NCI-H1092 (cell line): ENCODE results near the gene CTDP1.
"Not testable (repeated sequence)": the region's sequence is repeated elsewhere in the genome, so short reads cannot be mapped to it uniquely, and the experiment has no call there.

Source experiments
- DNase-seq: peaks from one replicate; lab custom pipeline; 2025; lab: John Stamatoyannopoulos, UW

The CTDP1 gene

GRCh38 chr18:79698668-79699335 is 19.2 kb downstream of the CTDP1 start:
- no peak for DNase-seq

DNA sequence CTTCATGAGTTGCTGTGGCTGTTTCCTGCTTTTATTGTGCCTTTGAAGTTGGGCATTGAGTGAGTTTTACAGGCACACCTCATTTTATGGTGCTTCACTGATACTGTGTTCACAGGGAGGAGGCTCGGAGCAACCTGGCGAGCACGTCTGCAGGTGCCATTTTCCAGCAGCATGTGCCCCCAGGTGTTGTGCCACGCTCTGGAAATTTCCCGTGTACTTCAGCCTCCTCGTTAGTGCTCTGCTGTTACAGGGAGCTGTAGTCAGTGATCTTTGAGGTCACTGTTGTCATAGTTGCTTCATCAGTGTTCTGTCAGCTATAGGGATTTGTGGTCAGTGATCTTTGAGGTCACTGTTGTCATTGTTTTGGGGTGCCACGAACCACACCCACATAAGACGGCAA is 20.1 kb downstream of the CTDP1 start:
- DNase-seq: no peak

- DNase-seq: no peak
These were observed 23.3 kb downstream of the CTDP1 start for GRCh38 chr18:79702906-79703305.

GRCh38 chr18:79704631-79705030 is 25.0 kb downstream of the CTDP1 start:
- no peak for DNase-seq

GRCh38 chr18:79705272-79705671 is 25.7 kb downstream of the CTDP1 start:
- DNase-seq: no peak

DNA sequence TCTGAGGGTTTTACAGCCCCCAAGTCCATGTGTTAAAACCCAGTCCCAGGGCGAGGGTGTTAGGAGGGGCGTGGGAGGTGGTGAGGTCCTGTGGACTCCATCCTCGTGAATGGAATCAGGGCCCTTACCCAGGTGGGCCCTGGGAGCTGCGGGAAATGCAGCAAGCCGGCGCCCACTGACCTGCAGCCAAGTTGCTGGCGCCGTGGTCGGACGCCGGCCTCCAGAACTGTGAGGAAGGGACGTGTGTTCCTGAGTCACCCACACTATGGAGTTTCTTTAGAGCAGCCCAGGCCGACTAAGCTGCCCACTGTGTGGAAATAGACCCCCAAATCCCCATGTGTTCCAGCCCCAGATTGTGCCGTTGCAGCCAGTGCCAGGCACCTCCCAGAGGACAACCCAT is 26.4 kb downstream of the CTDP1 start:
- DNase-seq: no peak

- DNase-seq: no peak
These were observed 27.1 kb downstream of the CTDP1 start for GRCh38 chr18:79706658-79707057.

GRCh38 chr18:79707239-79707638 is 27.6 kb downstream of the CTDP1 start:
- DNase-seq: no peak

GRCh38 chr18:79707671-79708070 is 28.1 kb downstream of the CTDP1 start:
- DNase-seq: no peak

DNA sequence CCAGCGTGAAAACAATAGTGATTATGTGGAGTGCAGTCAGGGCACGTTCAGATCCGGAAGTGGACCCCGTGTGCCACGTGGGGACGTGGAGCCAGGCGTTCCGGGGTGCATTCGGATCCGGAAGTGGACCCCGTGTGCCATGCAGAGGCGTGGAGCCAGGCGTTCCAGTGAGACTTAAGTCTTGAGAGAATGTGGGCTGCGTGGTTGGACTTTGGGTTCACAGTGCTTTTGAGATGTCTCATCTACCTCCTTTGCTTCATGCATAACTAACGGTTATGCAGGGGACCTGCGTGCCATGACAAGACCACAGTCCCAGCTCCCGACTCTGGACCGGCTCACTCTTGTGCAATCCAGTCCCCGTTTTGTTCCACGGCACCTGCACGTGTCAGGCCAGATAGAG is 28.8 kb downstream of the CTDP1 start:
- DNase-seq: no peak

GRCh38 chr18:79712206-79712857 is 32.7 kb downstream of the CTDP1 start:
- DNase-seq: no peak

- DNase-seq: no peak
These were observed 33.7 kb downstream of the CTDP1 start for GRCh38 chr18:79713341-79713740.

GRCh38 chr18:79714531-79715240 is 35.1 kb downstream of the CTDP1 start:
- no peak for DNase-seq

DNA sequence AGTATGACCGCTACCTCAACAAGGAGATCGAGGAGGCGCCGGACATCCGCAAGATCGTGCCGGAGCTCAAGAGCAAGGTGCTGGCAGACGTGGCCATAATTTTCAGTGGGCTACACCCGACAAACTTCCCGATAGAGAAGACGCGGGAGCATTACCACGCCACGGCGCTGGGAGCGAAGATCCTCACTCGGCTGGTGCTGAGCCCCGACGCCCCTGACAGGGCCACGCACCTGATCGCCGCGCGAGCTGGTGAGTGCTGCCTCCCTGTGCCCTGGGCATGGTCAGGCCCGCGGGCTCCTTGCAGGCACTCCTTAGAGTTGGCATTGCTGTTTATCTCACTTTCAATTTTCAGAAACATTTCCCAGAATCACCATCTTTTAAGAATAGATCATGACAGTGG is 35.7 kb downstream of the CTDP1 start:
- DNase-seq: no peak

- no peak for DNase-seq
These were observed 37.5 kb downstream of the CTDP1 start for GRCh38 chr18:79717059-79717458.

DNA sequence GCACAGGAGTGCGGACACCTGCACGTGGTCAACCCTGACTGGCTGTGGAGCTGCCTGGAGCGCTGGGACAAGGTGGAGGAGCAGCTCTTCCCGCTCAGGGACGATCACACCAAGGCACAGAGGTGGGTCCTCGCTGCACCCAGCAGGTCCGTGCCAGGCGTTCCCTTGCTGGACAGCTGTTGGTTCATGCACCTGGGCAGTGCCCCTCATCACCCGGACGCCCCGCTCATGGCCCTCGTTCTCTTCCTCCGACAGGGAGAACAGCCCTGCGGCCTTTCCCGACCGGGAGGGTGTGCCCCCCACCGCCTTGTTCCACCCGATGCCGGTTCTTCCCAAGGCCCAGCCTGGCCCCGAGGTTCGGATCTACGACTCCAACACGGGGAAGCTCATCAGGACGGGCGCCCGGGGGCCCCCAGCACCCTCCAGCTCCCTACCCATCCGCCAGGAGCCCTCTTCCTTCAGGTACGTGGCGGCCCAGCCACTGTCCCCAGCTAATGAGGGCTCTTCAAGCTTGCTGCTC is 38.0 kb downstream of the CTDP1 start:
- no peak for DNase-seq

DNA sequence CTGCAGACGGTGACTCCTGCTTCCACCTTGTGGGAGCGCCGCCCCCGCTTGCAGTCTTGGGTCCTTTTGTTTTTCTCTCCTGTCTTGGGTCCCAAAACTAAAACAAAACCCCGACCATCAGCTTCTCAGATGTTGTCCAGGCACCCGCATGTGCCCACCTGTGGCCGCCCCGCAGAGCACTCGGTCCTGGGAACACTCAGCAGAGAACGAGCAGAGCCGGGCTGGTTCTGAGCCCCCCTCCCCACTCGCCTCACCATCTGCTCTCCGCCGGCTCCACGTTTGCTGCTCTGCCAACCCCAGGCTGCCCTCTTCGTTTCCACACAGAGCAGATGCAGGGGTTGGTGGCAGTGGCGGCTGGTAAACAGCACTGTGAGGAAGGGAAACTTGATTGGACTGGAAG is 38.5 kb downstream of the CTDP1 start:
- DNase-seq: no peak

DNA sequence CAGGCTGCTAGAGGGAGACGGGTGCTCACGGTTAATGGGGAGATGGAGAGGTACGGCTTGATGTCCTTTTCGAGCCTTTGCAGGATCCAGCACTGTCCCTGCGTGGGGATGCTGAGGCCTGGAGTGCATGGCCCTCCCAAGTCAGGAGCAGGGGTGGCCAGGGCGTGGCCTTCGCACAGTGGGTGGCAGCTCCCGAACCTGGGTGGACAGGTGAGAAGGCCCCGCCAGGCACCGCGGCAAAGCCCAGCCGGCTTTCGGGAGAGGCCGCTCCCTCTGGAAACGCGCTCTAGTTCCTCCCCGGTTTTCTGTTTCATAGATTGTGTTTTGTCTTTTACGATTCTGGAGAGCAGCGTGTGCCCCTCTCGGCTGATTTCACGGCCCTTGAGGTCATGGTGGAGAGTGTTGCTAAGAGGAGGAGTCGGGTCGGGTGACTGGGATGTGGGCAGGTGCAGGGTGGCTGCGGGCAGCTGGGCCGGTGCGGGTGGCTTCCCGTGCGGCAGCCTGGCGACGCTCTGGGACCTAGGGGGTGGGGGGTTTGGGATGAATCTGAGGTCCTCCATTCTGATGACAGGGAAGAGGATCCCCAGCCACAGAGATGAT is 39.4 kb downstream of the CTDP1 start:
- DNase-seq: no peak

GRCh38 chr18:79719478-79720358 is 40.1 kb downstream of the CTDP1 start:
- DNase-seq: not testable (repeated sequence)

- no peak for DNase-seq
These were observed 40.7 kb downstream of the CTDP1 start for GRCh38 chr18:79720359-79720733.

DNA sequence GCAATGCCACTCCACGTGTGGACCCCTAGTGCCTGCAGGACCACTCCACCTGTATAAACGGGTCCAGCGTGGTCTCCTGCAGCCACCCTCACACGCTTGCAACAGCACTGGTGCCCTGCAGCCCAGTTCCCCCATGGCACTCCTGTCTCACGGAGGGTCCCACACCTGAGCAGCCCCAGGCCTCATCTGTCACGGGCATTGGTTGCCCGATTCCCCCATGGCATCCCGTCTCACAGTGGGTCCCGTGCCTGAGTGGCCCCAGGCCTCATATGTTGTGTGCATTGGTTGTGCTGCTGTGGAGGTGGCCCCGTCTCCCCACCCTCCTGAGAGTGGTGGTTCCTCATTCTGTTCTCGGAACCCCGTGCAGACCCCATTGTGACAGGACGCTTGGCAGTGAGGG is 43.4 kb downstream of the CTDP1 start:
- no peak for DNase-seq

- no peak for DNase-seq
These were observed 44.0 kb downstream of the CTDP1 start for GRCh38 chr18:79723628-79724027.
